Stimulated activated CD4-positive, alpha-beta T cell treated with anti-CD3 and anti-CD28 coated beads, Interleukin-2, amount 100 ng/mL, for 24 hours (primary cell): ENCODE measurements around the gene MC1R.
"Not testable (repeated sequence)": the region's sequence is repeated elsewhere in the genome, so short reads cannot be mapped to it uniquely, and the experiment has no call there.

Source experiments
- DNase-seq, 2 donors: peaks; one replicate each; pipeline ENCODE4 v3.0.0-alpha.2; 2020

Gene MC1R

DNA sequence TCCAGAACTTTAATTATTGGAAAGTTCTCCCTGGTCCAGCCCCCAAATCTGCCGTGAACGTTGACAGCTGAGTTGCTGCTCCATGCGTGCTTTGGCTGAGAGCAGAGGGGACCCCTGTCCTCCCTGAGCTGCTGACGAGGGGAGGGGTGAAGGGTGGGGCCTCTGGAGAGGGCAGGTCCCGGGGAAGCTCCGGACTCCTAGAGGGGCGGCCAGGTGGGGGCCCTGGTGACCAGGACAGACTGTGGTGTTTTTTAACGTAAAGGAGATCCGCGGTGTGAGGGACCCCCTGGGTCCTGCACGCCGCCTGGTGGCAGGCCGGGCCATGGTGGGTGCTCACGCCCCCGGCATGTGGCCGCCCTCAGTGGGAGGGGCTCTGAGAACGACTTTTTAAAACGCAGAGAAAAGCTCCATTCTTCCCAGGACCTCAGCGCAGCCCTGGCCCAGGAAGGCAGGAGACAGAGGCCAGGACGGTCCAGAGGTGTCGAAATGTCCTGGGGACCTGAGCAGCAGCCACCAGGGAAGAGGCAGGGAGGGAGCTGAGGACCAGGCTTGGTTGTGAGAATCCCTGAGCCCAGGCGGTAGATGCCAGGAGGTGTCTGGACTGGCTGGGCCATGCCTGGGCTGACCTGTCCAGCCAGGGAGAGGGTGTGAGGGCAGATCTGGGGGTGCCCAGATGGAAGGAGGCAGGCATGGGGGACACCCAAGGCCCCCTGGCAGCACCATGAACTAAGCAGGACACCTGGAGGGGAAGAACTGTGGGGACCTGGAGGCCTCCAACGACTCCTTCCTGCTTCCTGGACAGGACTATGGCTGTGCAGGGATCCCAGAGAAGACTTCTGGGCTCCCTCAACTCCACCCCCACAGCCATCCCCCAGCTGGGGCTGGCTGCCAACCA lies at the start of gene MC1R:
Gene MC1R (plus strand): TSS at position 410 of the 895 bp plus-strand sequence. CDS start 397 bp downstream, at position 807.
- DNase-seq = peak in 1 of 2 donors; percentile 33

DNA sequence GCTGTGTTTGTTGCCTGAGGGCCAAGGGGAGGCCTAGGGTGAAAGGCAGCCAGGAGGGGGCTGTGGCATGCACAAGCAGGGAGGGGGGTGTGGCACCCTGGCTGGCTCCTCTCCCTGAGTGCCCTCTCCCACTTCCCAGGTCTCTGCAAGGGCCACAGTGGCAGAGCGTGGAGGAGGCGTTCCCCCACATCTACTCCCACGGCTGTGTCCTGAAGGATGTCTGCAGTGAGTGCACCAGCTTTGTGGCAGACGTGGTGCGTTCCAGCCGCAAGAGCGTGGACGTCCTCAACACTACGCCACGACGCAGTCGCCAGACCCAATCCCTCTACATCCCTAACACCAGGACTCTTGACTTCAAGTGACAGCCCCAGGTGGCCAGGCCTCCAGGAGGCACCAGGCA lies 48.8 kb upstream of the MC1R start:
- DNase-seq = no peak

DNA sequence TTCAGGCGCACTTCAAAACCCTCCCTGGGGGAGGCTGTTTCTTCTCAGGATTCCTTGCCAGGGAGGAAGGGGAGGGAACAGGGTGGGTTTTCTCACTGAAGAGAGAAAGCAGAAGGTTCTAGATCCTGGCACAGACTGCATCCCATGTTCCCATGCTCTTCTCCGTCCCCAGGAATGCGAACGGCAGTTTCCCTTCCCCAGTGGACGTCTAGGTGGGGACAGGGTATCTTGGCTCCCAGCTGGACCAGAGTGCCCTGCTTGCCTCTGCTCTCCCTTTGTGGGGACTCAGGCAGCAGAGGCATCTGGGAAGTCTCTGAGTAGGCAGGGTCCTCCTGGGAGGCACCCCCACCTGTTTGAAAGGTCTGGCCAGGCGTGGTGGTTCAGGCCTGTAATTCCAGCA lies 48.2 kb upstream of the MC1R start:
- no peak for DNase-seq

DNA sequence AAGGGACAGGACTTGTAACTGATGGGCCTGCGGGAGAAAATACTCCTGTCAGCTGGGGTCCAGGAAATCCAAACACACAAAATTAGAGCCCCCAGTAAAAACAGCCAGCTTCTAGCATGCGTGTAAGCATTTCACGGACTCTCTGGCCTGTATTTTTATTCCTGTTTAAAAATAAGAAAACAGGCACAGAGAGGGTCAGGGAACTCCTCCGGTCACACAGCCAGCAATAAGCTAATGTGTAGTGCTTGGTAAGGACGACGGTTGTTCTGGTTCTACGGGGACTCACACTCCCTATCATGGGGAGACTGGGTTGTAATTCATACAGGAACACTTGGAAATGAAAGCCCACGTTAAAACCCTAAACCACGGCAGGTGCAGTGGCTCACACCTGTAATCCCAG lies 46.8 kb upstream of the MC1R start:
- no peak for DNase-seq

DNA sequence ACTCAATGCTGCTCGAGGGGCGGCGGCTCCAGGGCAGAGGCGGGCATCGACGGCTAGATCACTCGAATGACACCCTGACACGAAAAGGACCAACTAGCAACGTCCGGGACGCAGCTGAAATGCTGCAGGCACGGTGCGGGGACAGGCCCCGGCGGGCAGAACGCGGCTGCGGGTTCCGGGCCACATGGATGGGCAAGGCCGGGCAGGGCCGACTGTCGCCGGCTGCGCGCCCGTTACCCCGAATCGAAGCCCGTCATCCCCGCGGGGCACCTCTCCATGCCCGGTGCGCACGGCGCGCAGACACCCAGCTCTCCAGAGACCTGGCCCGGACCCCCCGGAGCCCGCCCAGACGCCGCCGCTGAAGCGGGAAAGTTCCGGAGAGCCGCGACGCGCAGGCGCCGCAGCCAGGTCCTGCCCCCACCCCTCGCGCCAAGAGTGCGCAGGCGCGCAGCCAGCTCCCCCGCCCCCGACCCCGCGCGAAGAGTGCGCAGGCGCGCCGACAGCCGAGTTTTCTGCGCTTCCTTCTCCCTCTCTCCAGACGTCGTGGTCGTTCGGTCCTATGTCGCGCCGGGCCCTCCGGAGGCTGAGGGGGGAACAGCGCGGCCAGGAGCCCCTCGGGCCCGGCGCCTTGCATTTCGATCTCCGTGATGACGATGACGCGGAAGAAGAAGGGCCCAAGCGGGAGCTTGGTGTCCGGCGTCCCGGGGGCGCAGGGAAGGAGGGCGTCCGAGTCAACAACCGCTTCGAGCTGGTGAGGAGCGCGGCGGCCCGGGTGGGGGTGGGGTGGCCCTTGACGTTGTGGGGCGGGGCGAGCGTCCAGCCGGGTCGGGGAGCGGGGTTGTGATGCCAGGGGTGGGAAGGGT lies 45.3 kb upstream of the MC1R start, which contains the start of gene TCF25:
Gene TCF25 (plus strand): TSS at position 484 of the 863 bp plus-strand sequence. CDS start 76 bp downstream, at position 560.
- peak; percentile 87 for DNase-seq

DNA sequence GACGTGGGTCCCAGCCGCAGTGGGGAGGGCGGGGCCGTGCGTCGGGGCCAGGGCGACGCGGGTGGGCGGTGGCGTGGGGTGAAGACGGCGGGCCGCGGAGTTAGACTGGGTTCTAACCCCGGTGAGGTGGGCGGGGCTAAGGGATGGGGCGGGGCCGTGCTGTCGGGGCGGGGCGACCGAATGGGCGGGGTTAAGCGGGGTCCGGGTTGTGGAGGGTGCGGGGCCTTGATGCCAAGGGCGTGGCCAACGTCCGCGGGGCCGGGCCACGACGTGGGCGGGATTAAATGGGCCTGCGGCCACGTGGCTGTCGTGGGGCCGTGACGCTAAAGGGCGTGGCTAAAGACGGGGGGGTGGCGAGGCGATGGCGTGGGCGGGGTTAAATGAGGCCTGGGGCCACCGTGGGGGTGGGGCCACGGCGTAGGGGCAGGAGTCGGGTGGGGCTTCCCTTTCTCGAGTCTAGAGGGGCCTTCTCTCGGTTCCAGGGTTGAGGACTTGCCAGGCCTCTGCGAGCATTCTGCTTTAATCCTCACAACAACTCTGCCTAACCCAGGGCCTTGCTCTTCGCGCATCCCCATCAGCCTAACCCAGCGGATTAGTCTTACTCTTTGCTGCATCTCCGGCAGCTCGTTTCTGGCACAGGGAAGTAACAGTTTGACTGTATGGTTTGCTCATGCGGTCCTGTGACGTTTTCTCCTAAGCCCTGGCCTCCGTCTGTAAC lies 44.5 kb upstream of the MC1R start:
- peak; percentile 95 to 97 for DNase-seq

DNA sequence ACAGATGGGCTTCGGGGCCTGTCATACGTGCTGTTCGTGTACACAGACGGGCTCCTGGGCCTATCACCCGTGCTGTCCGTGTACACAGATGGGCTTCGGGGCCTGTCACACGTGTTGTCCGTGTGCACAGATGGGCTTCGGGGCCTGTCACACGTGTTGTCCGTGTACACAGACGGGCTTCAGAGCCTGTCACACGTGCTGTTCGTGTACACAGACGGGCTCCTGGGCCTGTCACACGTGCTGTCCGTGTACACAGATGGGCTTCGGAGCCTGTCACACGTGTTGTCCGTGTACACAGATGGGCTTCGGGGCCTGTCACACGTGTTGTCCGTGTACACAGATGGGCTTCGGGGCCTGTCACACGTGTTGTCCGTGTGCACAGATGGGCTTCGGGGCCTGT lies 39.5 kb upstream of the MC1R start:
- DNase-seq = not testable (repeated sequence)

DNA sequence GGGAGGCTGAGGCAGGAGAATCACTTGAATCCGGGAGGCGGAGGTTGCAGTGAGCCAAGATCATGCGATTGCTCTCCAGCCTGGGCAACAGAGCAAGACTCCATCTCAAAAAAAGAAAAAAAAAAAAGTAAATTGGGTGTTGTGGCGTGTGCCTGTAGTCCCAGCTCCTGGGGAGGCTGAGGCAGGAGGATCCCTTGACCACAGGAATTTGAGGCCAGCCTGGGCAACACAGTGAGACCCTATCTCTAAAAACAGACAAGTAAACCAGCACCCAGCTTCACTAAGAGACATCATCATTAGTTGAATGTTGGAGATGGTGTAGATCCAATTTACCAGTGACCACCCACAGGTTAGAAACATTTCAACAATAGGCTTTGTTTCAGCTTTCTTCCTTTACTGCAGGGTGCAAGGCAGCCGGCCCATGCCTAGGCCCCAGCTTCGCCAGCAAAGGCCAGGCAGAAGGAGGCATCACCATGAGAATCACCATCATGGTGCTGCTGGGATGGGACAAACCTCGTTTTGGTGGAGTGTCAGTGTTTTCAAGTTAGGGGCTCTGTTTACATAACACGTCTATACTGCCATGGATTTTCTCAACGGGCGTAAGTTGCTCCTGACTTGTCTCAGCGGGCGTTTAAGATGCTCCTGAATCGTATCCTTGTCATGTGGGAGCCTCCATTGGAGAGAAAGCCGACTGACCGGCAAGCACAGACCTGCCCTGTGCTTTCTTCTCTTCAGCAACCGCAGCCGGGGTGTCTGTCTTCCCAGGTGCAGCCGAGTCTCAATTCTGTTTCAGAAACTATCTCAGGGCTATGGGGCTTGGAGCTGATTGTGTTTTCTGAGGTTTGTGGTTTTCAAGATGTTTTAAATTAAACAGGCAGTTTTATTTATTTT lies 37.9 kb upstream of the MC1R start:
- no peak for DNase-seq

DNA sequence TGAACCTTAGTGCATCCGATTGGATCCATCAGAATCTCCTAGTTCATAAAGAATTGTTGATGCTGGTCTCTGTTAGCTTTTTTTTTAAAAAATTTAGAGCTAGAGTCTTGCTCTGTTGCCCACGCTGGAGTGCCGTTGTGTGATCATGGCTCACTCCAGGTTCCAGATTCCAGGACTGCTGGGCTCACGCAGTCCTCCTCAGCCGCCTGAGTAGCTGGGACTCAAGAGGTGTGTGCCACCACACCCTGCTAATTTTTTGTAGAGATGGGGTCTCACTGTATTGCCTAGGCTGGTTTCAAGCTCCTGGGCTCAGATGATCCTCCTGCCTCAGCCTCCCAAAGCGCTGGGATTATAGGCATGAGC lies 37.3 kb upstream of the MC1R start:
- no peak for DNase-seq

DNA sequence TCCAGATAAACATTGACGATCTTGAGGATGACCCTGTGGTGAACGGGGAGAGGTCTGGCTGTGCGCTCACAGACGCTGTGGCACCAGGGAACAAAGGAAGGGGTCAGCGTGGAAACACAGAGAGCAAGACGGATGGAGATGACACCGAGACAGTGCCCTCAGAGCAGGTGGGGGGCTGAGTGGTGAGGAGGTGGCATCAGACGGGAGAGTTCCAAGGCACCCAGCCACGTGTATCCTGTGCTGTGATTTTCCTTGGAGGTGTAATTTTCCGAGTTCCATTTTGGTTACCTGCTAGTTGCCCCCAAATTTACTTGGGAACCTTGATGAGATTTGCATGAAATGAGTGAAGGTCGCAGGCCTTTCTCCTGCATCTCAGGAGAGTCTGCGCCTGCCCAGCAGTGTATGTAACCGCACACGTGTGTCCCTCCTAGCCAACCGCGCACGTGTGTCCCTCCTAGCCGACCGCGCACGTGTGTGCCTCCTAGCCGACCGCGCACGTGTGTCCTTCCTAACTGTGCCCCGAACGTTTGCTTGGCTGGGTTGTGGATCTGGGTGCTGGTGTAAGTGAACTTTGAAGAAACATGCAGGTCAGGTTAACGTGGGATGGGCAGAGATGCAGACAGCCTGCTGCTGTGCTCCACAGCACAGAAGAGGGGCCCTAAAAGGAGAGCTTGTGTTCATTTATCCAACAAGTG lies 35.2 kb upstream of the MC1R start:
- no peak for DNase-seq

DNA sequence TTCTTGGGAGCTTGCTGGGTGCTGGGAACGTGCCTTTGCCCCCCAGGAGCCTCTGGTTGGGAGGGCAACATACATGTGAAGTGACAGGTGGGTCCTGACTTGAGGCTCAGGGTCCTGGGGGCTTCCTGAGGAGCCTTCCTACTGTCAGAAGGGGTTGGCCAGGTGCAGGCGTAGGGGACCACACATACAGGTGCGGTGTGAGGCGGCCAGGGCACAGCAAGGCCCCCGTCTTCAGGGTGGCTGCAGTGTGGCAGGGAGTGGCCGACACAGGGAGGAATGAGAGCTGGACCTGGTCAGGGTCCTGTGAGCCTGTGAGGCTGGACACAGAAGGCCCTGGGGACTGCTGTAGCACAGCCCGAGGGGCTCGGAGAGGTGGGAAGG lies 34.6 kb upstream of the MC1R start:
- no peak for DNase-seq

DNA sequence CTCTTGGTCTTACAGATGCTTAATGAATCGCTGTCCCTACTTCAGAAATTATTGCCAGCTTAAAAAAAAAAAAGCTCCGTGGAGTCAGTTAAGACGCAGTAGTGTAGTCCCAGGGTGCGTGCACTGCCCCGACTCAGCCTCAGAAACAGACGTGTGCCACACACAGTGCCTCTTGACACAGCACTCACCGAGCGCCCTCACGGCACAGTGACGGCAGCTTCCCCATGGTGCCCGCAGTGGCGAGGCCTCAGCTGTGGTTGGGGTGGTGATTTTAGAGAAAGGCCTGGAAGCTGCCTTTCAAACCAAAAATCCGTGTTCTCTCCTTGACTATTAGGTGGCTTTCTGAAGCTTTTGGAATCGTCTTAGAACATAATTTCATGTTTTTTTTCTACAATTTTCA lies 31.4 kb upstream of the MC1R start:
- no peak for DNase-seq

DNA sequence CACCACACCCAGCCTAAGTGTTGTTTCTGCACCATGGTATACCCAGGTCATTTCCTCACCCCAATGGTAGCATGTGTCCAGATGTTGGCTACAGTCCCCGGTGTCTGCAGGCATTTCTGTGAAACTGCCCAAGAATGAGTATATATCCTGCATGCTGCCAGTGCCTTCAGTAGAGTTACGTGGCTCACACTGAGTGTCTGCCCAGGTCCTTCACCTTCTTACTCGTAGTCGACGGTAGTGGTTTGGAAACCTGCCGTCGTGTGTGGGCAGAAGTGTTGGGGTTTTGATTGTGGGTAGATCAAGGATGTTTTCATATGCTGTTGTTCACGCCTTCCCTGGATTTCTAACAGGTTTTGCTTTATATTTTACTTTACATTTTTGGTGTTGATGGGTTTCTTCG lies 28.5 kb upstream of the MC1R start:
- DNase-seq = peak; percentile 32 to 49

DNA sequence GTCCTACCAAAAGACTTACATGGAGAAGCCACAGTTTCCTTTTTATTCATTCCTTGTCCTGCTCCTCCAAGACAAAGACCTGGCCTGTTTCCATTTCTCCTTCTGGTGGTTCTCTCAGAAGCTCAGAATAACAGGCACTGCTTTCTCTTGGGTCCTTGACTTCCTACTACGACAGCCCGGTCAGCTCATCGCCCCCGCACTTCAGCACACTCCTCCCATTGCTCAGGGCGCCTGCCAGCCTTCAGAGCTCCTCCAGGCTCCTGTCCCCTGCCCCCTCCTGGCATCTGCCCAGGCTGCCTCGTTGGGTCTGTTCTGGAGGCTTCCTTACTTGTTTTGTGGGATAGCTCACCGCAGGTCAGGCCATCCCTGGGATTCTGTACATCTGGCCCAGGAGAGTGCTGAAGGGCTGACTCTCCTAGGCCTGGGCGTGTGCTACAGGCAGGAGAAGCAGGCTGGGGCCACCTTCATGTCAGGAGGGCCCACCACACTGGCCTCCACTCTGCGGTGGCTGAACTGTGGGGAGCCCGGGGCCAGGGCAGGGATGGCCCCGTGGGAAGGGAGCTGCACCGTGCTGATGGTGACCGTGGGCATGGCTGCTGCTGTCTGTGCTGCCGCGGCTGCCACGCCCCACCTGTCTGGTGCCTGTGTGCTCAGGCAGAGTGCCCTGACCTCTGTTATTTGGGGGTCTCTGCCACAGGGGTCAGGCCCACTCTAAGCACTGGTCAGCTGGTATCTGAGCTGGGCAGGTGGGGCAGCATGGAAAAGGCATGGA lies 27.6 kb upstream of the MC1R start:
- DNase-seq = no peak

DNA sequence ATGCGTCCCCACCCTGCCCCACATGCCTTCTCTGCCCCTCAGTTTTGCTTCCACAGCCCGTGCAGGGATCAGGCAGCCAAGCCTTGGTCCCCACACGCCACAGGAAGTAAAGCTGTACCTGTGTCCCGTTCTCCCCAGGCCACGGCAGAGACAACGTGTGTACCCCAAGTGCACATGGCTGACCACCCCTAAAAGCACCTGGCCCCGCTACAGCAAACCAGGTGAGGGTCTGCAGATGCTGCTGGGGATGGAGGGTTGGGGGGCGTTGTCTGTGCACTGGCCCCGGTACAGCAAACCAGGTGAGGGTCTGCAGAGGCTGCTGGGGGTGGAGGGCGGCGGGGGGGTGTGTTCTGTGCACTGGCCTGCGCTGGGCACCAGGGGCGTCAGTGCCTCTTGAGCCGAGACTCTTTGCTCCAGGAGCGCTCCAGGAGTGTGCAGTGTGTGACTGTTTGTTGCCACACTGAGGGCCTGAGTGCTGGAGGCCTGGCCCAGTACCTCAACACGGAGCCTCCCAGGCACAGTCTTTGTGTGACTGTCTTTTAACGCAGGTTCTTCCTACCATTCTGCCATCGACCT lies 26.5 kb upstream of the MC1R start:
- DNase-seq = no peak

DNA sequence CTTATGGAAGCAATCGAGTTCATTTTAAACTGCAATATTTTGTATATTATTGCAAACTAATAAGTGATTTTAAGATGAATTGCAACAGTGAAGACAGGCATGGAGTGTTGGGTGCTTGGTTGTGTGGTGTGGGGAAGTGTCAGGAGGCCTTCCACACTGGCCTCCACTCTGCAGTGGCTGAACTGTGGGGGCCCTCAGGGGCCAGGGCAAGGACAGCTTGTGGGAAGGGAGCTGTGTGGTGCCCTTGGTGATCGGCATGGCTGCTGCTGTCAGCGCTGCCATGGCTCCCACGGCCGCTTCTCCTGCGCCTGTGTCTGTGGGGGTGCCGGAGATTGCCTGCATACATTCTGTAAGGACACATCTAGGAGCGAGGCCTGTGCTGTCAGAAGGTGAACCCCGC lies 26.0 kb upstream of the MC1R start:
- no peak for DNase-seq

DNA sequence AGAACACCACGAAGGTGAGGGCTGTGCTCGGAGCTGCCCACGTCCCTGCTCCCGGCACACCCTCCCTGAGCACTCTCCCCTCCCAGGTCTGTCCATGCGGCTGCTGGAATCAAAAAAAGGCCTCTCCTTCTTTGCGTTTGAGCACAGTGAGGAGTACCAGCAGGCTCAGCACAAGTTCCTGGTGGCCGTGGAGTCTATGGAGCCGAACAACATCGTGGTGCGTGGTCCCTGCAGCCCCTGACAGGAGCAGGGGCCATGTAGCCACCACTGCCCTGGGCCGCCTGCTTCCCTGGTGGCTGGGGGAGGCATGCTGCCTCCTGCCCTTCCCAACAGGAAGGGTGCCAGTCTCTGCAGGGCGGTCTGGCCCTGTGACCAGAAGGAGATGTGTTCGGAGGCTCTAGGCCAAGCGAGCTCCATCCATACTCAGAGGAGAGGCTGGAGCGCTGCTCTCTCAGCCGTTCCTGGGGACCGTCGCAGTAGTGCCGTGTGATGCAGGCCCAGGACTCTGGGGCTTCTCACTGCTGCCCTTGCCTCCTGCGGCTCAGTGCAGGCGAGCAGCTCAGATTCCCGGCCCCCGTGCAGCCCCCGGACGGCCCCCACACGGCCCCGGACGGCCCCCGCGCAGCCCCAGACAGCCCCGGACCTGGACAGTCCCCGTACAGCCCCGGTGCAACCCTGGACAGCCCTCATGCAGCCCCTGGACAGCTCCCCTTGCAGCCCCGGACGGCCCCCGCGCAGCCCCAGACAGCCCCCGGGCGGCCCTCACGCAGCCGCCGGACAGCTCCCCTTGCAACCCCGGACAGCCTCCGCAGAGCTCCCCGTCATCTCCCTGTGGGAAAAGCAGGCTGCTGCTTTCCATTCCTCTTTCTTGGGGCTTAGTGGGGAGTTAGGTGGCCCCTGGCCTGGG lies 24.8 kb upstream of the MC1R start:
- no peak for DNase-seq

DNA sequence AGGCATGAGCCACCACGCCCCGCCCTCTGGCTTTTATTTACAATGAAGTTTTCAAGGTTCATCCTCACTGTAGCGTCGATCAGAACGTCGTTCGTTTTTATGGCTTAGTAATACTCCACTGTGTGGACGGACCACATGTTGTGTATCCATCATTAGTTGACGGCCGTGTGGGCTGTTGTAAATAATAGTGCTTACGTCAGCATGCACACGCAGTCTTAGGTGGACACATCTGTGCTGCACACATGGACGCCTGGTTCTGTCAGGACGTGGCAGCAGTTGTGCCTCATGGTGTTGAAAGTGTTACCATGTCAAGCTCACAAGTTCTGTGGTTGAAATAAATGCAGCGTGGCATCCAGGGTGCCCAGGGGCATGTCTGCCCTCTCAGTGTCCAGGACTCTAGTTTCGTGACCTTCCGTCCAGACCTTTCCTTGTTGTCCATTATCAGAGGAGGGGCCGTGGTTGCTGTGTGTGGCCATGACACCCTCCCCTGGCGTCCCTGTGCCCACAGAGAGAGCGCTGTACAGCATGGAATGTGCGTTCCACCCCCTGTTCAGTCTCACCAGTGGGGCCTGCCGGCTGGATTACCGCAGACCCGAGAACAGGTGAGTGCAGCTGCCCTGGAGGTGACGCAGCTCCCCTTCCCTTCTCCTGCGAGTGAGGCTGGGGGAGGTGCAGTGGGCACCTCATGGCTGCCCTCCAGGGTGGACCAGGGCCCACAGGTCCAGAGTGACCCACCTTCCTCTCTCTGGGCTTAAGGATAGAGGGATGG lies 23.0 kb upstream of the MC1R start:
- DNase-seq = no peak
